Measurements from ENCODE around the gene TRAIP.

GRCh38 chr3:49801160-49801559, 55.2 kb downstream of the TRAIP start:
- TF ChIP-seq EZH2 (IDR thresholded peaks at IDR 0.05; ENCODE audit: insufficient read depth, poor library complexity, severe bottlenecking) (no peak), EZH2phosphoT487 (IDR thresholded peaks at IDR 0.05; ENCODE audit: insufficient read depth, low read depth) (no peak)
